ENCODE data around the gene SH3PXD2A. TPM values are rescaled to one million over a fixed set of nuclear protein-coding genes. Genes with fewer than 3 reads are reported as not detected.

SH3PXD2A gene
- total and polyA plus RNA-seq, 12 donors, result 5.7 to 34.5 (median 19.2) TPM

DNA sequence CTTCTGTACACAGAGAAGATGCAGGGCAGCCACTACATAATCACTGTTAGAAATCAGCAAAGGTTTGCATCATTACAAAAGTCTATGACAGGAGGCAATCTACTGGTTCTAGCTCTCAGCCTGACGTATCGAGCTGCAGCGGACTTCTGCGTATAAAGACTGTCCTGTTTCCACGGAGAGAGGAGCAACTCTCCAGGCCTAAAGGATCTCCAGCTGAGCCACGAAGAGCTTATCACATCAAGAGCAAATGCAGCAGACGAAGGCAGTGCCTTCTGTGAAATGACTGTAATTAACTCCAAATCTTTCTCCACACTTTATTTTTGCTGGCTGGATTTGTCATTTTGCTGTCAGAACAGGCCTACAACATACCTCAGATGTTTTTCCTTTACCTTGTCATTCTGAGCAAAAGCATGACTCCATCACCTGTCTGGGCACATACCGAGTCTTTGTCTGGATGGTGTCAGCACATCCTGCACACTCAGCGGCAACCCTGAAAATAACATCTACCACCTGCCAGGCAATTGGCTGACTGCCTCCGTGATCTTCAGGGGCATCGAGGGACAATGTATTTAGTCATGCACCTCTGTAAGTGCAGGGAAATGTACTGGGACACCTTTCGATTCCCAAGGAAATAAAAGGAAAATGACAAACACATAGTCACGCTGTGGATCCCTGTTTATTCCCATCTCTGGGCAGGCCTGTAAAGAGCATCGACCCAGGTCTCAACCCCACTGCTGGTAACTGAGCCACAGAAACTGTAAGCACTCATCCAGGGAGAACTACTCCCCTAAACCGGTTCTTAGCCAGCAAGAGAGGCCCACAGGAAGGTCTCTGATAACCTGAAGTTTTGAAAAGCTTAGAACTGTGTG, 26.3 kb upstream of the SH3PXD2A start:
- intact Hi-C loops (cut with DNase I), result no loop called here
- no peaks in the 10 kb centered on the region for H3K9me3 ChIP-seq (replicated peaks in 1 of 3)
- no peak for TF ChIP-seq CTCF (IDR thresholded peaks at IDR 0.05)
- no peak for TF ChIP-seq POLR2A (IDR thresholded peaks at IDR 0.05)
- peak overlapping the region in 3 of 5 donors; percentile 38 to 78 (median 45) for H3K27ac ChIP-seq
- no peak for DNase-seq
- WGBS, 4 donors, result 74 to 81% (median 78%) methylated on average over 15 of the region's 15 CpGs
- H3K4me3 ChIP-seq, result no peak overlapping the region
- peaks cover 0 to 44% of the 10 kb centered on the region in 2 donors for H3K36me3 ChIP-seq (replicated peaks in 1 of 2)
- H3K27me3 ChIP-seq, result no peaks in the 10 kb centered on the region
- H3K4me1 ChIP-seq (replicated peaks in 1 of 2), result peaks cover 0 to 18% of the 10 kb centered on the region in 2 donors

DNA sequence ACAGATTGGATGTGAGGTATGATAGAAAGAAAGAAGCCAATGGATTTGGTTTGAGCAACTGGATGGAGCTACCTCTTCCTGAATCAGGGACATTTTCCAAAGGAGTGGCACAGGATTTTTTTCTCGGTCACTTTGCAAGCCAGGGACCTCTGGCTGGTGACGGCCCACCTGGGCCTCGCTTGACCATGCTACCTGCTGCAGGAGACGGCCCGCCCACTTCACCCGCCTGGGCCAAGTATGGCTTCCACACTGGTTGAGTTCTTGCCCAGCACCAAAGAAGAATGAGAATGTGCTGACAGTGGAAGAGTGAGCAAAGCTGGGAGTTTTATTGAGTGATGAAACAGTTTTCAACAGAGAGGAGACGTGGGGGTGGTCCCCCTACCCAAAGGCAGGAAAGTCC, 24.5 kb upstream of the SH3PXD2A start:
- H3K9me3 ChIP-seq (replicated peaks in 1 of 3), result no peaks in the 10 kb centered on the region
- peaks cover 0 to 18% of the 10 kb centered on the region in 2 donors for H3K4me1 ChIP-seq (replicated peaks in 1 of 2)
- intact Hi-C loops (cut with DNase I), result no loop called here
- H3K36me3 ChIP-seq (replicated peaks in 1 of 2), result peaks cover 0 to 44% of the 10 kb centered on the region in 2 donors
- no peak overlapping the region for H3K27ac ChIP-seq
- TF ChIP-seq POLR2A (IDR thresholded peaks at IDR 0.05) (no peak), CTCF (IDR thresholded peaks at IDR 0.05) (no peak)
- 93 to 97% (median 96%) methylated on average over 6 to 7 of the region's 7 CpGs for WGBS, 4 donors
- DNase-seq, result no peak
- H3K27me3 ChIP-seq, result no peaks in the 10 kb centered on the region
- no peak overlapping the region for H3K4me3 ChIP-seq

GRCh38 chr10:103879409-103879808, 24.0 kb upstream of the SH3PXD2A start:
- WGBS, 4 donors, result 86 to 94% (median 92%) methylated on average over 9 of the region's 9 CpGs
- Histone ChIP-seq H3K4me3 (no peak overlapping the region), H3K36me3 (replicated peaks in 1 of 2) (peaks cover 0 to 44% of the 10 kb centered on the region in 2 donors), H3K27ac (no peak overlapping the region), H3K27me3 (no peaks in the 10 kb centered on the region), H3K4me1 (replicated peaks in 1 of 2) (peaks cover 0 to 16% of the 10 kb centered on the region in 2 donors), H3K9me3 (replicated peaks in 1 of 3) (no peaks in the 10 kb centered on the region)
- no peak for TF ChIP-seq CTCF (IDR thresholded peaks at IDR 0.05)
- no peak for TF ChIP-seq POLR2A (IDR thresholded peaks at IDR 0.05)
- DNase-seq, result no peak
- intact Hi-C loops (cut with DNase I), result no loop called here

GRCh38 chr10:103877861-103878260, 22.5 kb upstream of the SH3PXD2A start:
- H3K4me3 ChIP-seq, result no peak overlapping the region
- WGBS, 4 donors, result 83 to 90% (median 87%) methylated on average over 1 of the region's 1 CpG
- TF ChIP-seq POLR2A (IDR thresholded peaks at IDR 0.05) (no peak), CTCF (IDR thresholded peaks at IDR 0.05) (no peak)
- no peaks in the 10 kb centered on the region for H3K9me3 ChIP-seq (replicated peaks in 1 of 3)
- intact Hi-C loops (cut with DNase I), result no loop called here
- peaks cover 0 to 12% of the 10 kb centered on the region in 2 donors for H3K4me1 ChIP-seq (replicated peaks in 1 of 2)
- no peak for DNase-seq
- H3K36me3 ChIP-seq (replicated peaks in 1 of 2), result peaks cover 0 to 41% of the 10 kb centered on the region in 2 donors
- H3K27me3 ChIP-seq, result no peaks in the 10 kb centered on the region
- H3K27ac ChIP-seq, result no peak overlapping the region

All from adrenal gland (tissue), 12 donors.